HG02588 (cell line): ENCODE data around the gene ANKRD60.

Source experiments
- ATAC-seq: cut with Tn5 transposase; IDR thresholded peaks from one replicate; pipeline ENCODE4 v1.9.1; 2021; ENCODE audit warnings: mild to moderate bottlenecking, moderate library complexity; ENCODE audit not compliant: unreplicated experiment

Gene ANKRD60

DNA sequence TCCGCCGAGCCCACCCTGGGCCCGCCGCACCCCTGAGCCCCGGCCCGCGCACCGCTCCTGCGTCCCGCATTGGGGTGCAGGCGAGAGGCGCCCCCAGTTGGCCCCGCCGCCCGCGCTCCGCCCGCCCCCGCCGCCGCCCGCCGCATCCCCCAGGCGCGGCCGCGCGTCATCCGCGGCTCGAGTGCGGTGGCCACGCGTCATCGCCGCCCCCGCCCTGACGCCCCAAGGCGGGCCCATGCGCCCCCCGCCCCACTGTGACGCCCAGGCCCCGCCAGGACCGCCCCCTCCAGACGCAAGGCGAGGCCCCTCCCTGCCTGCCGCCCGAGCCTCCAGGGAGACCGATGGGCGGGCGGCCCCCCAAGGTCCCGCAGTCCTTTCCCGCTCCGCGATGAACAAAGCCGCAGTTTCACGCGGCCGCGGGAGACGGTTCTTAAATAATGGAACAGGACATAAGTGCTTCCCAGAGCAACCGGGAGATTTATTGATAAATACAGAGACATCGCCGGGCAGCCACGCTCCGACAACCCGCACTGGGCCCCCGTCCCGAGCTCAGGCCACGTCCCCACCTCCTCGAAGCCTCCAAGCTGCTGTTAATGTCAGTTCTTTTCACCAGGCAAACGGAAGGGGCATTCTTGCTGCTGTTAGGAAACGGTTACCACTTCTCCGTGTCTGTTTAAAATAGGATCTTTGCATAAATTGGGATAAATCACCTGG, at the start of gene ANKRD60:
TSS of gene ANKRD60 (minus strand) at position 170 of the 714 bp plus-strand sequence. CDS start at position 170, 0 bp downstream.
- ATAC-seq, result no peak

- no peak for ATAC-seq
Measured at GRCh38 chr20:58277578-58278472, 49.4 kb upstream of the ANKRD60 start.

- no peak for ATAC-seq
Measured at GRCh38 chr20:58277107-58277506, 48.7 kb upstream of the ANKRD60 start.

- ATAC-seq, result no peak
Measured at GRCh38 chr20:58274384-58274783, 45.9 kb upstream of the ANKRD60 start.

DNA sequence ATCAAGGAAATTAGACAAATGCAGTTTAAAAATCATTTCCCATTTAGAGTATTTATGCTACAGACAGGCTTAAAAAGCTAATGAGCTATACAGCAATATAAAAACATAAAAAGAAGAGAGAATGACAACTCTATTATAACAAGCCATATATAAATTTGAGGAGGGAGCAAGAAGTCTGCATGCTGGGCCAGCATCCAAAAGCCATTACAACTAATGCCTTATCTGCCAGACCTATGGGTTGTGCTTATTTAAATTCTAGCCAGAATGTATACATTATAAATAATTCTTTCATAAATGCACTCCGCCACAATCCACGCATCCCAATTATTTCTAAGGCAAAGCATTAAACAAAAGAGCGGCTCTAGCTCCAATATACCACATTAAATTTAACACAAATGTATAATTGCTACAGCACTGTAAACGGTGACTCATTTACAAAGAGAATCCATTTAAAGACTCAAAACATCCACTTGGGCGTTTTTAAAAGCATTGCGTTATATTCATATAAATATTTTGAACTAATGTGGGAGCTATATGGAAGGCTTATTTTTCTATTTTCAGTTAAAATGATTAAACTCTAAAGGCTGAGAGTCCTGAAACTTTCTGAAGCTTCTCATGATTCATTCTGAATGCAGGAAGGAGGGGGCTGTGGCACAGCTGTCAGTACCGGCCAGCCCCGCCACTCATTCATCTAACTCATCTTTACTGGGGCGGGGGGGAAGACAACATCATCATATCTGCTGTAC, 43.3 kb upstream of the ANKRD60 start:
- ATAC-seq, result no peak

GRCh38 chr20:58268936-58269619, 40.6 kb upstream of the ANKRD60 start:
- no peak for ATAC-seq

DNA sequence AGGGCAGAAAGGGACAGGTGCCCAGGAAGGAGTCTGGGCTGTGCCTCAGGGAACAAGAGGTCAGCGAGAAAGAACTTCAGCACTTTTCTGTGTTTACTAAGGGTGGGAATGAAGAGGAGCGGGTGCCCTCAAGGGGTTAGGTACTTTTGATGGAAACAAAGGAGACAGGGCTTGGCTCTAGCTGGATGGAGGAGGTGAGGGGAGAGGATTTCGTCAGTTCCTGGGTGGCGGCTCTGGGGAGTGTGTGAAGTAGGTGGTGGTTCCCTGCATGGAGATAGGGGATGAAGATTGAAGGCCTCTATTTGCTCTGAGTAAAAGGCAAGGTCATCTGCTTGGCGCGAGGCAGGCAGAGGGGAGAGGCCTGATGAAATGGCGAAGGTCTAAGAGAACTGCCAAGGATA, 40.0 kb upstream of the ANKRD60 start:
- ATAC-seq, result no peak

DNA sequence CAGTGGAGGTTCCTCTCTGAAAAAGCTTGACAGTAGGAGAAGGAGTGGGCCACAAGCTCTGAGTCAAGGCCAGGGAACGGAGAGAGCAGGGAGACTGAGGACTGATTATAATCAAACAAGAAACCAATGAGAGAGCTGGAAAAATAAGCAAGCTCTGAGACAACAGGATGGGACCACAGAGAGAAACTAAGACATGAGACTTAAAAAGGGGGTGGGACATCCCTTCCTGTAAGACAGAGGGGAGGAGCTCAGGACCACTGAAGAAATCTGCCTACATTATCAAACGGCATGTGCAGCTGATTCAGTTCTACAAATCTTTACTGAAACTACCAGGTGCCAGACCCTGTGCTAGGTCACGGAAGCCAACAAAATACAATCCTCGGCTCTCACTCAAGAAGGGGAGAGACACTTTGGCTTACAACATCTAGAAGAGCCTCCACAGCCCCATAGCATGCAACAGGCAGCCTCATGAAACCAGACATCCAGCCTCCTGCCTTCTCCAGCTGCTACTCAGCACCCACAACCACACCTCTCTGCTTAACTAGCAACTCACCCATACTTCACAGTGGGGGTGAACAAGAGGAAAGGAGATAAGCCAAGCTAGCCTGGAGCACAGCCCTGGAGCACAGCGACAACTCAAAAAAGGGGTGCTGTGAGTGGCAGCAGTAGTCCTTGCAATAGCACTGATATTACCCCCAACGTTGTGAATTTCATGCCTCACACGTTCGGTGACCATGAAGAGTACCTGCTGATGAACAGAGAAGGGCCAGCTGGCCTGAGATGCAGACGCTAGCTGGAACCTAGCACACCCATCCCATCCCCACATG, 39.1 kb upstream of the ANKRD60 start:
- no peak for ATAC-seq

DNA sequence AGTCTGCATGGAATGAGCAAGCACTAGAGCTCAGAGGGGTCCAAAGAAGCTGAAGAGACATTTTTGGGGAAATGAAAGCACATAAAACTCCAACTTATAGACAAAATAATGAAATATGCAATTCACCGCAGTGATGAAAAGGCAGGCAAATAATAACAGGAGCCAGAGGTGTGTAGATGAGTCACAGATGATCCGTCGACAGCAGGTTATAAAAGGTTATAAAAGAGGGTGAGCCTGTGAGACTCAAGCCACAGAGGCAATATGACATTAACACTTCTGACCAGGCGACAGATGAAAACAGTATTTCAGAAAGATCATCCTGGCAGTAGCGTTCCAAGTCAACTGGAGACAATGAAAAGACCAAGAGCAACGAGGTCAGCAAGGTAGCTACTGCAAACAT, 35.8 kb upstream of the ANKRD60 start:
- ATAC-seq, result no peak

- no peak for ATAC-seq
Measured at GRCh38 chr20:58261660-58262059, 33.2 kb upstream of the ANKRD60 start.

DNA sequence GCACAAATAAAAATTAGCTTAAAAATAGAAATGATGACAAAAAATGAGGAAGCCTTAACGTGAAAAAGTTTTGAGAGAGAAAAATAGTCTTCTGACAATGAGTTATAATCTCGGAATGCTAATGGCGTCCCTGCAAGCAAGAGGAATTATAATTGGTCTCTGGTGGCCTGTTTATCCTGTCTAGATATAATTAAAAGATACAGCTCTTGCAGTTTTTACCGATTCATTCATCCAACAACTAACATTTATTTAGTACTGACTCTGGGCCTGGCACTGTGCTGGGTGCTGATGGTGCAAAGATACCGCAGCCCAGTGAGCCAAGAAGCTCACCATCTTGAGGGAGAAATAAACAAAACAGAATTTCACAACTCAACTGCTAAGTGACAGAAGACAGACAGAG, 31.6 kb upstream of the ANKRD60 start:
- no peak for ATAC-seq

DNA sequence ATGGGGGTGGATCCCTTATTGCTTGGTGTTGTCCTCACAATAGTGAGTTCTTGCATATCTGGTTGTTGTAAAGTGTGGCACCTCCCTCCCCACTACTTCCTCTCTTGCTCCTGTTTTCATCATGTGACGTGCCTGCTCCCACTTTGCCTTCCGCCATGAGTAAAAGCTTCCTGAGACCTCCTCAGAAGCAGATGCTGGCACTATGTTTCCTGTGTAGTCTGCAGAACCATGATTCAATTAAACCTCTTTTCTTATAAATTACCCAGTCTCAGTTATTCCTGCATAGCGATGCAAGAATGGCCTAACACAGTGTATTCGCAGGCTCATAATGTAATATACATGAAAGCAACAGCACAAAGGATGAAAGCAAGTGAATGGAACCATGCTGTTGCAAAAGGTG, 28.4 kb upstream of the ANKRD60 start:
- ATAC-seq, result no peak

DNA sequence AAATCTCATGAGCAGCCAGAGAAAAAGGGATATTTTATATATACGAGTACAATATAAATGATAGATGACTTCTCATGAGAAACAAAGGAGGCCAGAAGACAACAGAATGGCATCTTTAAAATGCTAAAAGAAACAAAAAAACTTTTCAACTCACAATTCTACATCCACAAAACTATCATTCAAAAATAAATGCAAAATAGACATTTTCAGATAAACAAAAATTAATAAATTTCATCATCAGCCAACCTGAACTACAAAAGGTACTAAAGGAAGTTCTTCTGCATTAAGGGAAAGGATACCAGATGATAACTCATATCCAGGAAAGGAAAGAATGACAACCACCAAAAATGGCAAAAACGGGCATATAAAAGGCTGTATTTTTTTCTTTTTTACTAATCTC, 27.9 kb upstream of the ANKRD60 start:
- ATAC-seq, result no peak

DNA sequence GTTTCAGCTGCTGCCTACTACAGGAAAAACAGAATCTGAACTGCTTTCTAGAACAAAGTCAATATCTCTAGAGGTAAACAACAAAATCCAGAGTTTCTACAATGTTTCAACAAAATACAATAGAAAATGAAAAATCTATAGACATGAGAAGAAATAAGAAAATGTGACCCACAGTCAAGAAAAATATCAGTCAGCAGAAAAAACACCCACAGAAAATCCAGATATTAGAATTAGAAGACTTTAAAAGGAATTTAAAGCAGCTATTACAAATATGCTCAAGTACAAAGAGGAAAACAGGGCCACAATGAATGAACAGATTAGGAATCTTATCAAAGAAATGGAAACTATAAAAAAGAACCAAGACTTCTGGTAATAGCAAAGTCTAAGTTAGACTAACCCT, 26.4 kb upstream of the ANKRD60 start:
- no peak for ATAC-seq

GRCh38 chr20:58251979-58252591, 23.6 kb upstream of the ANKRD60 start:
- ATAC-seq, result no peak

DNA sequence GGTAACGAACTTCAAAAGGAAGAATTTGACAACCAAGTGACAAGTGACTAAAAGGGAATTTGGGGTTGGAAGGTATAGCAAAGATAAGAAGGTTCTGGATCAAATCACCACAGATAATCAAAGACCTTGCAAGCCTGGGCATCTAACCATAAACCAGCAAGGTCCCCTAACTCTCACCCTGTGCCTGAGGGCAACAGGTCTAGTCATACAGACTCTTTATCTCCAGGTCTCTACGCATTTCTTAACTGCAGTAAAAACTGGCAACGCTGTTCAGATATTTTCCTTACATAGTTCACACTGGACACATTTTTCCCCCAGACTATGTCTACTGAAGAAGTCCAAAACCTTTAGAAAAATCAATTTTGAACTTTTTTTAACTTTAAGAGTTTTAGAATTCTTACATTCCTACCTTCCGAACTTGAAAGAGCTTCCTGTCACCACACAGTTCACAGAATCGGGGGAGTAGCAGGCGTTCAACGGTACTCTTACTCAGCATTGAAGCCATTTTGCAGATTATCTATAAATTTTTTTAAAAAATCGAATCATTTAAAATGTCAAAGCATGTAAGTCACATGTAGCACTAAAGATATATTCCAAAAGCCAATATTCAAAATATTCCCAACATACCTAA, 23.0 kb upstream of the ANKRD60 start:
- no peak for ATAC-seq

- ATAC-seq, result no peak
Measured at GRCh38 chr20:58246346-58246745, 17.9 kb upstream of the ANKRD60 start.

DNA sequence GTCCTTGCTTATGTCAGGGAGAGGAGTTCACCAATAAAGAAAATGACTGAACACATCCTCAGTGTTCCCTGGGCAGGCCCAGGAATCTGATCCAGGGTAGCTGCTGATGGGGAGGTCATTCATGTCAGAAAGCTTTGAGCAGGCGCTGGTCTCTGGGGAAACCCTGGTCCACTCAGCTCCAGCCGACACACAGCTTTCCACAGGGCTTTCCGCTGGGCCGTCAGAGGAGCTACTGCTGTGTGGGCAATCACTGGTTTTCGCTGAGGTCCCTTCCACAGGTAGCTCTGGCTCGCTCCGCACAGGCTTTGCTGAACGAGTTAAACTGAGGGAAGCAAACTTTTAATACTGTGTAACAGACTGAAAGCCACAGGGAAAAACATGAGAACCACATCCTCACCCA, 17.5 kb upstream of the ANKRD60 start:
- no peak for ATAC-seq
